Calu3 (cell line): ENCODE results near the gene IFI44L. TPM values are rescaled to one million over a fixed set of nuclear protein-coding genes. Genes with fewer than 3 reads are reported as not detected.
A peak's percentile ranks its signal among the peaks of the same experiment; 100 is the strongest.

Experiments
- Bru-seq: library from RNA; stranded (reverse); fragments of 400-500 nt; gene quantifications from one replicate; lab custom pipeline; 2021; lab: Mats Ljungman, UMichigan
- BruChase-seq, 2 experiments: library from RNA; stranded (reverse); fragments of 400-500 nt; gene quantifications; one replicate each; lab custom pipeline; 2021; lab: Mats Ljungman, UMichigan
- BruUV-seq: library from RNA; stranded (reverse); fragments of 400-500 nt; replicated peaks from 2 replicates; lab custom pipeline; 2021; lab: Mats Ljungman, UMichigan
- CTCF ChIA-PET: fragments of 300-600 bp; sonication (Branson Sonifier 250); formaldehyde crosslinking; loops from one replicate; lab custom pipeline; 2022; ENCODE audit warnings: antibody characterized with exemption; lab: Charles Lee
- DNase-seq: peaks from one replicate; pipeline ENCODE4 v3.0.0; 2022
- H3K27ac Mint-ChIP-seq: one replicate; pipeline ENCODE4 v1.8.0; 2022; ENCODE audit warnings: mixed read lengths; ENCODE audit not compliant: unreplicated experiment
- H3K27me3 Mint-ChIP-seq: one replicate; pipeline ENCODE4 v1.8.0; 2022; ENCODE audit warnings: mixed read lengths; ENCODE audit not compliant: unreplicated experiment
- H3K36me3 Mint-ChIP-seq: one replicate; pipeline ENCODE4 v1.8.0; 2022; ENCODE audit warnings: mild to moderate bottlenecking, moderate library complexity, mixed read lengths; ENCODE audit not compliant: insufficient read depth, unreplicated experiment
- H3K4me1 Mint-ChIP-seq: one replicate; pipeline ENCODE4 v1.8.0; 2022; ENCODE audit warnings: mild to moderate bottlenecking, low read depth, mixed read lengths; ENCODE audit not compliant: unreplicated experiment
- H3K4me3 Mint-ChIP-seq: one replicate; pipeline ENCODE4 v1.8.0; 2022; ENCODE audit warnings: mild to moderate bottlenecking, low read depth, moderate library complexity, mixed read lengths; ENCODE audit not compliant: unreplicated experiment
- H3K9me3 Mint-ChIP-seq: one replicate; pipeline ENCODE4 v1.8.0; 2022; ENCODE audit warnings: low read depth, mixed read lengths; ENCODE audit not compliant: unreplicated experiment
- intact Hi-C: fragments of 100-400 bp; cut with micrococcal nuclease; formaldehyde crosslinking; loops from one replicate; pipeline ENCODE4 v1.10.0; 2022; ENCODE audit not compliant: unreplicated experiment
- long read RNA-seq: library from polyadenylated mRNA; stranded (forward); transcript quantifications from one replicate; pipeline ENCODE4 v2.0.0, GENCODE V29; 2022
- total RNA-seq: library from RNA; stranded (reverse); gene quantifications from 2 replicates; pipeline ENCODE4 v1.2.3, GENCODE V29; 2022
- TF ChIP-seq, protein P1 (sequence below): fragments of 200-600 bp; IDR thresholded peaks from one replicate; pipeline ENCODE4 v1.8.0; 2022; ENCODE audit warnings: antibody characterized with exemption; ENCODE audit not compliant: unreplicated experiment

Gene IFI44L
- total RNA-seq (82.0 and 230 TPM in 2 replicates), Bru-seq, nascent RNA (percentile 99 among the genes with signal in this experiment), BruChase-seq, experiment 1, labeled RNA remaining after a 6-hour chase (percentile 98 among the genes with signal in this experiment), BruChase-seq, experiment 2, labeled RNA remaining after a 2-hour chase (percentile 97 among the genes with signal in this experiment)
- long read RNA-seq, full-length matches to known transcripts, result 96 of 169 reads
- long read RNA-seq, partial matches to known transcripts, result 7 of 169 reads
- long read RNA-seq, other reads (novel, unspliced or antisense), result 66 of 169 reads

GRCh38 chr1:78619803-78620579 lies at the start of gene IFI44L:
IFI44L (plus strand) TSS chr1:78620448; CDS start chr1:78627916, 7,468 bp downstream.
- Mint-ChIP-seq H3K27ac (peak within 1 kb of the TSS; percentile 70), H3K4me1 (peaks cover 30% of the 10 kb centered on the region), H3K27me3 (no peaks in the 10 kb centered on the region), H3K4me3 (peak within 1 kb of the TSS; percentile 65), H3K9me3 (no peaks in the 10 kb centered on the region), H3K36me3 (peaks cover 9% of the 10 kb centered on the region)
- intact Hi-C loops, result loop anchor here (1.0 to 10.0 kb wide), 3 partner anchors 29 to 575 kb away; partner anchors contain the start of gene IFI44
- peak; percentile 54 for DNase-seq
- TSS peak; percentile 45 for BruUV-seq
- TF ChIP-seq, protein P1, sequence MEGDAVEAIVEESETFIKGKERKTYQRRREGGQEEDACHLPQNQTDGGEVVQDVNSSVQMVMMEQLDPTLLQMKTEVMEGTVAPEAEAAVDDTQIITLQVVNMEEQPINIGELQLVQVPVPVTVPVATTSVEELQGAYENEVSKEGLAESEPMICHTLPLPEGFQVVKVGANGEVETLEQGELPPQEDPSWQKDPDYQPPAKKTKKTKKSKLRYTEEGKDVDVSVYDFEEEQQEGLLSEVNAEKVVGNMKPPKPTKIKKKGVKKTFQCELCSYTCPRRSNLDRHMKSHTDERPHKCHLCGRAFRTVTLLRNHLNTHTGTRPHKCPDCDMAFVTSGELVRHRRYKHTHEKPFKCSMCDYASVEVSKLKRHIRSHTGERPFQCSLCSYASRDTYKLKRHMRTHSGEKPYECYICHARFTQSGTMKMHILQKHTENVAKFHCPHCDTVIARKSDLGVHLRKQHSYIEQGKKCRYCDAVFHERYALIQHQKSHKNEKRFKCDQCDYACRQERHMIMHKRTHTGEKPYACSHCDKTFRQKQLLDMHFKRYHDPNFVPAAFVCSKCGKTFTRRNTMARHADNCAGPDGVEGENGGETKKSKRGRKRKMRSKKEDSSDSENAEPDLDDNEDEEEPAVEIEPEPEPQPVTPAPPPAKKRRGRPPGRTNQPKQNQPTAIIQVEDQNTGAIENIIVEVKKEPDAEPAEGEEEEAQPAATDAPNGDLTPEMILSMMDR, result no peak
- CTCF ChIA-PET, result interaction anchor here (0.6 to 1.6 kb wide), 4 partner anchors 38 to 645 kb away, joined by 3 read pairs; no protein-coding TSS in a partner anchor

GRCh38 chr1:78570539-78570938 lies 49.7 kb upstream of the IFI44L start:
- no peak overlapping the region for H3K4me3 Mint-ChIP-seq
- no TSS peak for BruUV-seq
- intact Hi-C loops, result no loop called here
- H3K27ac Mint-ChIP-seq, result no peak overlapping the region
- TF ChIP-seq, protein P1, result no peak
- DNase-seq, result no peak
- H3K36me3 Mint-ChIP-seq, result no peaks in the 10 kb centered on the region
- no peaks in the 10 kb centered on the region for H3K27me3 Mint-ChIP-seq
- no peaks in the 10 kb centered on the region for H3K4me1 Mint-ChIP-seq
- H3K9me3 Mint-ChIP-seq, result no peaks in the 10 kb centered on the region
- CTCF ChIA-PET, result no interaction called here

GRCh38 chr1:78577257-78578100 lies 42.8 kb upstream of the IFI44L start:
- intact Hi-C loops, result no loop called here
- TF ChIP-seq, protein P1, result no peak
- CTCF ChIA-PET, result no interaction called here
- H3K9me3 Mint-ChIP-seq, result no peaks in the 10 kb centered on the region
- no TSS peak for BruUV-seq
- DNase-seq, result no peak
- H3K4me1 Mint-ChIP-seq, result no peaks in the 10 kb centered on the region
- no peak overlapping the region for H3K4me3 Mint-ChIP-seq
- no peaks in the 10 kb centered on the region for H3K27me3 Mint-ChIP-seq
- H3K36me3 Mint-ChIP-seq, result no peaks in the 10 kb centered on the region
- H3K27ac Mint-ChIP-seq, result no peak overlapping the region

DNA sequence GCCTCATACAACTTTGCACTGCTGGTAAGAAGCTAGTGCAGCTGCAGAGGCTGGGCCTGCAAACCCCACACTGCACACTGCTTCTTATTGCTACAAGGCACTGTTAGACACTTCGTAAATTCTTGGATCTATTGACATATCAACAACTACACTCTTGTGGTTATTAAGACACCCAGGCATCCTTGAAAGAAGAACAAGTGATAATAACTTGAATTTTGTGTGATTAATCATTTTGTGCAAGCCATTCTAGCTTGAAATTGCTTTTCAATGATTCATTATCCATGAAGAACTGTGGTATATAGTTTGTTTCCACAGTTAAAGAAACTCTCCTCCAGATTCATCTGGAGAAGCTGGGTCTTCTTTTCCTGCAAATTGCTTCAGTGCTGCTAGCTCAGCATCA lies 33.7 kb upstream of the IFI44L start:
- no peaks in the 10 kb centered on the region for H3K36me3 Mint-ChIP-seq
- H3K9me3 Mint-ChIP-seq, result no peaks in the 10 kb centered on the region
- no peak overlapping the region for H3K27ac Mint-ChIP-seq
- H3K4me1 Mint-ChIP-seq, result no peaks in the 10 kb centered on the region
- no TSS peak for BruUV-seq
- no peak for DNase-seq
- intact Hi-C loops, result no loop called here
- CTCF ChIA-PET, result no interaction called here
- H3K4me3 Mint-ChIP-seq, result no peak overlapping the region
- TF ChIP-seq, protein P1, result no peak
- H3K27me3 Mint-ChIP-seq, result no peaks in the 10 kb centered on the region
